ENCODE measurements around the gene NRCAM.

Gene NRCAM

GRCh38 chr7:108143658-108144420 lies 312.4 kb downstream of the NRCAM start:
- FAIRE-seq (no peak), DNase-seq (ENCODE audit: insufficient read length, low spot score) (no peak)
- TF ChIP-seq, protein P1, sequence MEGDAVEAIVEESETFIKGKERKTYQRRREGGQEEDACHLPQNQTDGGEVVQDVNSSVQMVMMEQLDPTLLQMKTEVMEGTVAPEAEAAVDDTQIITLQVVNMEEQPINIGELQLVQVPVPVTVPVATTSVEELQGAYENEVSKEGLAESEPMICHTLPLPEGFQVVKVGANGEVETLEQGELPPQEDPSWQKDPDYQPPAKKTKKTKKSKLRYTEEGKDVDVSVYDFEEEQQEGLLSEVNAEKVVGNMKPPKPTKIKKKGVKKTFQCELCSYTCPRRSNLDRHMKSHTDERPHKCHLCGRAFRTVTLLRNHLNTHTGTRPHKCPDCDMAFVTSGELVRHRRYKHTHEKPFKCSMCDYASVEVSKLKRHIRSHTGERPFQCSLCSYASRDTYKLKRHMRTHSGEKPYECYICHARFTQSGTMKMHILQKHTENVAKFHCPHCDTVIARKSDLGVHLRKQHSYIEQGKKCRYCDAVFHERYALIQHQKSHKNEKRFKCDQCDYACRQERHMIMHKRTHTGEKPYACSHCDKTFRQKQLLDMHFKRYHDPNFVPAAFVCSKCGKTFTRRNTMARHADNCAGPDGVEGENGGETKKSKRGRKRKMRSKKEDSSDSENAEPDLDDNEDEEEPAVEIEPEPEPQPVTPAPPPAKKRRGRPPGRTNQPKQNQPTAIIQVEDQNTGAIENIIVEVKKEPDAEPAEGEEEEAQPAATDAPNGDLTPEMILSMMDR (IDR thresholded peaks at IDR 0.05; ENCODE audit: insufficient read depth, missing control alignments), result no peak

GRCh38 chr7:108142675-108143259 lies 313.5 kb downstream of the NRCAM start:
- TF ChIP-seq, protein P1 (IDR thresholded peaks at IDR 0.05; ENCODE audit: insufficient read depth, missing control alignments), result no peak

DNA sequence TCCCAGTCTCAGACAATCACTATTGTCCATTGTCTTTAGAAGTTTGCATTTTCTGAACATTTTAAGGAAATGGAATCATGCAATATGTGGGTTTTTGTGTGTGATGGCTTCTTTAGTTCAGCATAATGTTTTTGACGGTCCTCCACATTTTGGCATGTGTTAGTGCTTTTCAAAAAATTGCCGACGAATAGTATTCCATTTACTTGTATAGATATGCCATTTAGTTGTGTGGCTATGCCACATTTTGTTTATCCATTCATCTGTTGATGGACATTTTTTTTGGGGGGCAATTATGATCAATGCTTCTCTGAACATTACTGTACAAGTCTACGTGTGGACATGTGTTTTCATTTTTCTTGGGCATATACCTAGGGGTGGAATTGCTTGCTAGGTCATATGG lies 314.1 kb downstream of the NRCAM start:
- no peak for FAIRE-seq
- DNase-seq (ENCODE audit: insufficient read length, low spot score), result no peak
- TF ChIP-seq, protein P1 (IDR thresholded peaks at IDR 0.05; ENCODE audit: insufficient read depth, missing control alignments), result no peak

More at GRCh38 chr7:108142675-108143259, 313.5 kb downstream of the NRCAM start:
- FAIRE-seq (no peak), DNase-seq (ENCODE audit: insufficient read length, low spot score) (no peak)

GRCh38 chr7:108140671-108141070 lies 315.6 kb downstream of the NRCAM start:
- TF ChIP-seq, protein P1 (IDR thresholded peaks at IDR 0.05; ENCODE audit: insufficient read depth, missing control alignments), result no peak
- no peak for FAIRE-seq
- DNase-seq (ENCODE audit: insufficient read length, low spot score), result no peak

DNA sequence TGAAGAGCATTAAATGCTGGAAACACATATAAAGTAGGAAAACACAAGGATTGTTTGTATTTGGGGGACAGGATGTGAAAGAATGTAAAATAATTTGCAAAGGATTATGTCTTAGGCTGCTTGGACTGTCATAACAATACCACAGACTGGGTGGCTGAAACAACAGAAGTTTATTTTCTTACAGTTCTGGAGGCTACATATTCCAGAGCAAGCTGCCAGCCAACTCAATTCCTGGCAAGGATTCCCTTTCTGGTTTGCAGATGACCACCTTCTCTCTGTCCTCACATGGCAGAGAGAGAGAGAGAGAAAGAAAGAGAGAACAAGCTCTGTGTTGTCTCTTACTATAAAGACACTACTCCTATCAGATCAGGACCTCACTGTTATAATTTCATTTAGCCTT lies 317.3 kb downstream of the NRCAM start:
- DNase-seq (ENCODE audit: insufficient read length, low spot score) (no peak), FAIRE-seq (no peak)
- TF ChIP-seq, protein P1 (IDR thresholded peaks at IDR 0.05; ENCODE audit: insufficient read depth, missing control alignments), result no peak

GRCh38 chr7:108137993-108138392 lies 318.2 kb downstream of the NRCAM start:
- FAIRE-seq (no peak), DNase-seq (ENCODE audit: insufficient read length, low spot score) (no peak)
- TF ChIP-seq, protein P1 (IDR thresholded peaks at IDR 0.05; ENCODE audit: insufficient read depth, missing control alignments), result no peak

- TF ChIP-seq, protein P1 (IDR thresholded peaks at IDR 0.05; ENCODE audit: insufficient read depth, missing control alignments), result no peak
- FAIRE-seq, result no peak
- DNase-seq (ENCODE audit: insufficient read length, low spot score), result no peak
These were observed 319.2 kb downstream of the NRCAM start for GRCh38 chr7:108137040-108137439.

All from D721Med (cell line).